HG03469 (cell line): ENCODE data around the gene H19.

Experiments used
- ATAC-seq: cut with Tn5 transposase; IDR thresholded peaks from one replicate; pipeline ENCODE4 v1.9.1; 2021; ENCODE audit warnings: mild to moderate bottlenecking, moderate library complexity, moderate number of reproducible peaks; ENCODE audit not compliant: unreplicated experiment

Gene H19

GRCh38 chr11:1997755-1998154 is at the start of gene H19:
Gene H19 (minus strand): TSS chr11:1997842.
- ATAC-seq, result no peak

GRCh38 chr11:2041963-2042362 is 44.3 kb upstream of the H19 start:
- ATAC-seq, result no peak

- ATAC-seq, result no peak
Observed at GRCh38 chr11:2041153-2041552, 43.5 kb upstream of the H19 start.

- ATAC-seq, result no peak
Observed at GRCh38 chr11:2039198-2039759, 41.6 kb upstream of the H19 start.

GRCh38 chr11:2036863-2037486 is 39.3 kb upstream of the H19 start:
- ATAC-seq, result no peak

GRCh38 chr11:2035382-2035781 is 37.7 kb upstream of the H19 start:
- ATAC-seq, result no peak

GRCh38 chr11:2031058-2031457 is 33.4 kb upstream of the H19 start:
- ATAC-seq, result no peak

- ATAC-seq, result no peak
Observed at GRCh38 chr11:2027708-2028107, 30.1 kb upstream of the H19 start.

GRCh38 chr11:2015025-2015424 is 17.4 kb upstream of the H19 start:
- ATAC-seq, result no peak

- ATAC-seq, result no peak
Observed at GRCh38 chr11:2012440-2012839, 14.8 kb upstream of the H19 start.

- no peak for ATAC-seq
Observed at GRCh38 chr11:2004466-2004865, 6.8 kb upstream of the H19 start.

GRCh38 chr11:2002807-2003206 is 5.2 kb upstream of the H19 start:
- ATAC-seq, result no peak

GRCh38 chr11:2002042-2002776 is 4.6 kb upstream of the H19 start:
- ATAC-seq, result no peak

- no peak for ATAC-seq
Observed at GRCh38 chr11:1998861-1999260, 1.2 kb upstream of the H19 start.

- ATAC-seq, result no peak
Observed at GRCh38 chr11:1998290-1998689, 648 bp upstream of the H19 start.

- no peak for ATAC-seq
Observed at GRCh38 chr11:1994121-1994520, 3.5 kb downstream of the H19 start.

- ATAC-seq, result no peak
Observed at GRCh38 chr11:1992111-1992510, 5.5 kb downstream of the H19 start.

GRCh38 chr11:1990872-1991578 is 6.6 kb downstream of the H19 start:
- ATAC-seq, result no peak

GRCh38 chr11:1989953-1990352 is 7.7 kb downstream of the H19 start:
- ATAC-seq, result no peak

- ATAC-seq, result no peak
Observed at GRCh38 chr11:1988667-1989317, 8.8 kb downstream of the H19 start.

GRCh38 chr11:1988174-1988573 is 9.5 kb downstream of the H19 start:
- no peak for ATAC-seq
